Nephron progenitor cell (in vitro differentiated cells): ENCODE results near the gene LENEP.

ENCODE experiments used
- DNase-seq: peaks from one replicate; pipeline ENCODE4 v3.0.0; 2021
- H3K27ac Mint-ChIP-seq: 2 replicates; pipeline ENCODE4 v1.8.0; 2021; ENCODE audit warnings: mild to moderate bottlenecking, moderate library complexity, mixed read lengths
- H3K27me3 Mint-ChIP-seq: 2 replicates; pipeline ENCODE4 v1.8.0; 2021; ENCODE audit warnings: mild to moderate bottlenecking, low read depth, mixed read lengths; ENCODE audit not compliant: poor library complexity
- H3K36me3 Mint-ChIP-seq: 2 replicates; pipeline ENCODE4 v1.8.0; 2021; ENCODE audit warnings: low read depth, mixed read lengths
- H3K4me1 Mint-ChIP-seq: 2 replicates; pipeline ENCODE4 v1.8.0; 2021; ENCODE audit warnings: mixed read lengths
- H3K4me3 Mint-ChIP-seq: 2 replicates; pipeline ENCODE4 v1.8.0; 2021; ENCODE audit warnings: mild to moderate bottlenecking, moderate library complexity, mixed read lengths
- H3K9me3 Mint-ChIP-seq: 2 replicates; pipeline ENCODE4 v1.8.0; 2021; ENCODE audit warnings: mild to moderate bottlenecking, moderate library complexity, mixed read lengths
- TF ChIP-seq, protein P1 (sequence below): fragments of 200-600 bp; sonication (generic); IDR thresholded peaks from 2 replicates; pipeline ENCODE4 v1.5.0; 2021; ENCODE audit warnings: antibody characterized with exemption

The LENEP gene

GRCh38 chr1:155019377-155020245 lies 26.2 kb downstream of the LENEP start:
- Mint-ChIP-seq H3K4me1 (peaks cover 40% of the 10 kb centered on the region), H3K27ac (no peak overlapping the region), H3K9me3 (no peaks in the 10 kb centered on the region), H3K36me3 (no peaks in the 10 kb centered on the region), H3K4me3 (peak overlapping the region; percentile 19), H3K27me3 (peaks cover 6% of the 10 kb centered on the region)
- DNase-seq = no peak
- TF ChIP-seq, protein P1, sequence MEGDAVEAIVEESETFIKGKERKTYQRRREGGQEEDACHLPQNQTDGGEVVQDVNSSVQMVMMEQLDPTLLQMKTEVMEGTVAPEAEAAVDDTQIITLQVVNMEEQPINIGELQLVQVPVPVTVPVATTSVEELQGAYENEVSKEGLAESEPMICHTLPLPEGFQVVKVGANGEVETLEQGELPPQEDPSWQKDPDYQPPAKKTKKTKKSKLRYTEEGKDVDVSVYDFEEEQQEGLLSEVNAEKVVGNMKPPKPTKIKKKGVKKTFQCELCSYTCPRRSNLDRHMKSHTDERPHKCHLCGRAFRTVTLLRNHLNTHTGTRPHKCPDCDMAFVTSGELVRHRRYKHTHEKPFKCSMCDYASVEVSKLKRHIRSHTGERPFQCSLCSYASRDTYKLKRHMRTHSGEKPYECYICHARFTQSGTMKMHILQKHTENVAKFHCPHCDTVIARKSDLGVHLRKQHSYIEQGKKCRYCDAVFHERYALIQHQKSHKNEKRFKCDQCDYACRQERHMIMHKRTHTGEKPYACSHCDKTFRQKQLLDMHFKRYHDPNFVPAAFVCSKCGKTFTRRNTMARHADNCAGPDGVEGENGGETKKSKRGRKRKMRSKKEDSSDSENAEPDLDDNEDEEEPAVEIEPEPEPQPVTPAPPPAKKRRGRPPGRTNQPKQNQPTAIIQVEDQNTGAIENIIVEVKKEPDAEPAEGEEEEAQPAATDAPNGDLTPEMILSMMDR = no peak

DNA sequence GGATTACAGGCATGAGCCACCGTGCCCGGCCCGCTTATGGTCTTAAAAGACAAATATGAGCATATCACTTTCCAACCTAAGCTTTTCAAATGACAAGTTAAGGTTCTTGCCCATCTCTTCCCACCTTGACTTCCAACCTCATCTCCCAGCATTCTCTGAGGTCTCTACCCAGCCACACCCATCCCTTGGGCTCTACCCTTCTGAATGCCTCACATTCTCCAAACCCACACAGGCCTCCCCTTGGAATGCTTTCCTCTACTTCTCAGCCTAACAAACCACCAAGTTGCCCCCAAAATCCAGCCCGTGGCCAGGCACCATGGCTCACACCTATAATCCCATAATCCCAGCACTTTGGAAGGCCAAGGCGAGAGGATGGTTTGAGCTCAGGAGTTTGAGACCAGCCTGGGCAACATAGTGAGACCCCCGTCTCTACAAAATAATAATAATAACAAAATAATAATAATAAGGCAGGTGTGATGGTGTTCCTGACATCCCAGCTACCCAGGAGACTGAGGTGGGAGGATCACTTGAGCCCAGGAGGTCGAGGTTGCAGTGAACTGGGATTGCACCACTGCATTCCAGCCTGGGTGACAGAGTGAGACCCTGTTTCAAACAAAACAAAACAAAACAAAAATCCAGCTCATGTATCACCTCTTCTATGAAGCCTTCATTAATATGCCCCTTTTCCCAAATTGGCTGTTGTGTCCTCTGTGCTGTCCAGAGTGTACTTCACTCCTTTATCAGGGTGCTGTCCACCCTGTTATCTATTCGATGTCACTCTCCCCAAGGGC lies 28.9 kb downstream of the LENEP start:
- peaks cover 30% of the 10 kb centered on the region for H3K4me1 Mint-ChIP-seq
- no peak overlapping the region for H3K4me3 Mint-ChIP-seq
- H3K27ac Mint-ChIP-seq = peak overlapping the region; percentile 69
- TF ChIP-seq, protein P1 = no peak
- H3K9me3 Mint-ChIP-seq = no peaks in the 10 kb centered on the region
- no peak for DNase-seq
- H3K36me3 Mint-ChIP-seq = no peaks in the 10 kb centered on the region
- H3K27me3 Mint-ChIP-seq = peaks cover 6% of the 10 kb centered on the region

DNA sequence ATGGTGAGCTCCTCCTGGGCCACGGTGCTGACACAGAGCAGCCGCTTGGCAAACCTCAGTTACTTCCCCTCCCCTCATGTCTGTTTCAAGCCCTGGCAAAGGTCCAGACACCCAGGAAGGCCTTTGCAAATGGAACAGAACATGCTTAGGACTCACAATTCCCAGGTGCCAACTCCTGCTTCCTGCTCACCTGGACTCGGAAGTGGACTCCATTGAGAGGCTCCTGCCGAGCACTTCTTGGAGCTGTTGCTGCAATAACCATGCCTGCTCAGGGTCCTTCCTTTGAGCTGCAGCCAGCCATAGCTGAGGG lies 29.5 kb downstream of the LENEP start:
- TF ChIP-seq, protein P1 = no peak
- no peak overlapping the region for H3K4me3 Mint-ChIP-seq
- no peak overlapping the region for H3K27ac Mint-ChIP-seq
- DNase-seq = no peak
- H3K9me3 Mint-ChIP-seq = no peaks in the 10 kb centered on the region
- H3K27me3 Mint-ChIP-seq = peaks cover 6% of the 10 kb centered on the region
- H3K36me3 Mint-ChIP-seq = no peaks in the 10 kb centered on the region
- peaks cover 26% of the 10 kb centered on the region for H3K4me1 Mint-ChIP-seq

DNA sequence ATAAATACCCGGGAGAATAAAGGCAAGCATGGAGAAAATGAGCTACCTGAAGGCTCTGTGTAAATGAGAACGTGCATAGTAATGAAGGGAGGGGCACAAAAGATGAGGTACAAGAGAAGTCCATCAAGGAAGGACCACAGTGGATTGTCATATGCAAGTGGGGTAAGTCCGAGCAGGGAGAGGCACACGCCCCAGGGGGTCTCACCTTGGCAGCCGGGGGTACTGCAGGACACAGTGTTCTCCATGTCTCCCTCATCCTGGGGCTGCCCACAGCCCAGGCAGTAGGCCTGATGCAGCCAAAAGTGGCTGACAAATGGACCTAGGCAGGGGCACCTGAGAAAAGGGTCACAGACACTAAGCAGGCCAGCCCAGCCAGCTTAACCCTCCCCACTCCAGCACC lies 30.2 kb downstream of the LENEP start:
- TF ChIP-seq, protein P1 = no peak
- H3K27ac Mint-ChIP-seq = no peak overlapping the region
- no peaks in the 10 kb centered on the region for H3K9me3 Mint-ChIP-seq
- no peak overlapping the region for H3K4me3 Mint-ChIP-seq
- H3K36me3 Mint-ChIP-seq = no peaks in the 10 kb centered on the region
- DNase-seq = no peak
- H3K27me3 Mint-ChIP-seq = peaks cover 6% of the 10 kb centered on the region
- H3K4me1 Mint-ChIP-seq = peaks cover 21% of the 10 kb centered on the region

- no peak for DNase-seq
- Mint-ChIP-seq H3K4me1 (peaks cover 21% of the 10 kb centered on the region), H3K27ac (no peak overlapping the region), H3K36me3 (no peaks in the 10 kb centered on the region), H3K27me3 (peaks cover 10% of the 10 kb centered on the region), H3K4me3 (no peak overlapping the region), H3K9me3 (no peaks in the 10 kb centered on the region)
- TF ChIP-seq, protein P1 = no peak
Measured at GRCh38 chr1:155024315-155024714, 30.9 kb downstream of the LENEP start.
